A549 (cell line): Measurements from ENCODE around the gene YLPM1.

Experiments
- EP300 ChIP-seq, 2 experiments: fragments of >200 bp; sonication (Bioruptor Twin); formaldehyde crosslinking; IDR thresholded peaks; 2 replicates in 1 of 2; 3 replicates in 1 of 2; pipeline ENCODE4 v1.6.1; 2016 to 2017
- JUNB ChIP-seq: fragments of >200 bp; sonication (Bioruptor Twin); formaldehyde crosslinking; IDR thresholded peaks from 2 replicates; pipeline ENCODE4 v1.6.1; 2016
- KDM5A ChIP-seq: fragments of 200-600 bp; sonication (generic); IDR thresholded peaks from 2 replicates; pipeline ENCODE4 v1.6.1; 2016; ENCODE audit warnings: antibody characterized with exemption, mild to moderate bottlenecking
- NPAS2 ChIP-seq: fragments of 250-450 bp; sonication (Bioruptor Pico); IDR thresholded peaks from 2 replicates; pipeline ENCODE4 v1.8.0; 2022; ENCODE audit warnings: mild to moderate bottlenecking, moderate library complexity, borderline replicate concordance
- TF ChIP-seq, protein P1 (sequence below): fragments of >200 bp; sonication (Bioruptor Twin); formaldehyde crosslinking; IDR thresholded peaks from 3 replicates; pipeline ENCODE4 v1.5.1; 2016

DNA sequence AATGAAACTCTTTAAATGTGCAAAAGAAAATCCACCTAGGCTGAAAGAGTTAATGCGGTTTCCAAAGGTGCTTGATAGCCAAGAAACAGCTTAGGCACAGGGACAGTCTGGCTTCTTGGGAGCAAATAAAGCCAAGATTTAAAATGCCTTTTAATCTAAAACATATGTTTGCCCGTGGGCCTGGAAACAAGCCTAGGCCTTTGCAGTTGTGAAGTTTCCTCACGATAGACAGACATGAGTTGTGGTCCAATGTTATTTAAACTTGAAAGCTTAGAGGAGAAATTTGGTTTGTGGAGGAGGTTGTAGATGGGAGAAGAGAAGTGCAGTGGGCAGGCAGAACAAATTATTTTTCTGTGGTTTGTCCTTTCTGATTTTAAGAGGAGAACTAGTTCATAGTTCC lies 83.1 kb downstream of the YLPM1 start:
- TF ChIP-seq NPAS2 (no peak), JUNB (no peak), EP300 (IDR thresholded peaks at IDR 0.05) (no peak), KDM5A (no peak)
- TF ChIP-seq, protein P1, sequence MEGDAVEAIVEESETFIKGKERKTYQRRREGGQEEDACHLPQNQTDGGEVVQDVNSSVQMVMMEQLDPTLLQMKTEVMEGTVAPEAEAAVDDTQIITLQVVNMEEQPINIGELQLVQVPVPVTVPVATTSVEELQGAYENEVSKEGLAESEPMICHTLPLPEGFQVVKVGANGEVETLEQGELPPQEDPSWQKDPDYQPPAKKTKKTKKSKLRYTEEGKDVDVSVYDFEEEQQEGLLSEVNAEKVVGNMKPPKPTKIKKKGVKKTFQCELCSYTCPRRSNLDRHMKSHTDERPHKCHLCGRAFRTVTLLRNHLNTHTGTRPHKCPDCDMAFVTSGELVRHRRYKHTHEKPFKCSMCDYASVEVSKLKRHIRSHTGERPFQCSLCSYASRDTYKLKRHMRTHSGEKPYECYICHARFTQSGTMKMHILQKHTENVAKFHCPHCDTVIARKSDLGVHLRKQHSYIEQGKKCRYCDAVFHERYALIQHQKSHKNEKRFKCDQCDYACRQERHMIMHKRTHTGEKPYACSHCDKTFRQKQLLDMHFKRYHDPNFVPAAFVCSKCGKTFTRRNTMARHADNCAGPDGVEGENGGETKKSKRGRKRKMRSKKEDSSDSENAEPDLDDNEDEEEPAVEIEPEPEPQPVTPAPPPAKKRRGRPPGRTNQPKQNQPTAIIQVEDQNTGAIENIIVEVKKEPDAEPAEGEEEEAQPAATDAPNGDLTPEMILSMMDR = no peak
